Measurements from ENCODE around the gene CLK1. TPM values are rescaled to one million over a fixed set of nuclear protein-coding genes. Genes with fewer than 3 reads are reported as not detected.
A peak's percentile ranks its signal among the peaks of the same experiment; 100 is the strongest.

CLK1 gene
- total and polyA plus RNA-seq, 9 of the 15 experiments (the other 6 are each of a cell fraction or from before 2014, with no cell fraction given), result 29.3 to 99.2 (median 47.0) TPM

- no peak for TF ChIP-seq GTF3C2 (IDR thresholded peaks at IDR 0.05; ENCODE audit: borderline replicate concordance, extremely low read depth, insufficient read length)
- peak; percentile 55; the same call in 1 of the 2 replicates for TF ChIP-seq ARID4B (CRISPR knock-in tag; IDR thresholded peaks at IDR 0.05)
- peak; percentile 100 for TF ChIP-seq GABPA (tag; conservative IDR thresholded peaks at IDR 0.05; ENCODE audit: low read depth)
- TF ChIP-seq MTF1 (CRISPR knock-in tag; IDR thresholded peaks at IDR 0.05; ENCODE audit: borderline replicate concordance), result no peak
- TF ChIP-seq, protein P1, sequence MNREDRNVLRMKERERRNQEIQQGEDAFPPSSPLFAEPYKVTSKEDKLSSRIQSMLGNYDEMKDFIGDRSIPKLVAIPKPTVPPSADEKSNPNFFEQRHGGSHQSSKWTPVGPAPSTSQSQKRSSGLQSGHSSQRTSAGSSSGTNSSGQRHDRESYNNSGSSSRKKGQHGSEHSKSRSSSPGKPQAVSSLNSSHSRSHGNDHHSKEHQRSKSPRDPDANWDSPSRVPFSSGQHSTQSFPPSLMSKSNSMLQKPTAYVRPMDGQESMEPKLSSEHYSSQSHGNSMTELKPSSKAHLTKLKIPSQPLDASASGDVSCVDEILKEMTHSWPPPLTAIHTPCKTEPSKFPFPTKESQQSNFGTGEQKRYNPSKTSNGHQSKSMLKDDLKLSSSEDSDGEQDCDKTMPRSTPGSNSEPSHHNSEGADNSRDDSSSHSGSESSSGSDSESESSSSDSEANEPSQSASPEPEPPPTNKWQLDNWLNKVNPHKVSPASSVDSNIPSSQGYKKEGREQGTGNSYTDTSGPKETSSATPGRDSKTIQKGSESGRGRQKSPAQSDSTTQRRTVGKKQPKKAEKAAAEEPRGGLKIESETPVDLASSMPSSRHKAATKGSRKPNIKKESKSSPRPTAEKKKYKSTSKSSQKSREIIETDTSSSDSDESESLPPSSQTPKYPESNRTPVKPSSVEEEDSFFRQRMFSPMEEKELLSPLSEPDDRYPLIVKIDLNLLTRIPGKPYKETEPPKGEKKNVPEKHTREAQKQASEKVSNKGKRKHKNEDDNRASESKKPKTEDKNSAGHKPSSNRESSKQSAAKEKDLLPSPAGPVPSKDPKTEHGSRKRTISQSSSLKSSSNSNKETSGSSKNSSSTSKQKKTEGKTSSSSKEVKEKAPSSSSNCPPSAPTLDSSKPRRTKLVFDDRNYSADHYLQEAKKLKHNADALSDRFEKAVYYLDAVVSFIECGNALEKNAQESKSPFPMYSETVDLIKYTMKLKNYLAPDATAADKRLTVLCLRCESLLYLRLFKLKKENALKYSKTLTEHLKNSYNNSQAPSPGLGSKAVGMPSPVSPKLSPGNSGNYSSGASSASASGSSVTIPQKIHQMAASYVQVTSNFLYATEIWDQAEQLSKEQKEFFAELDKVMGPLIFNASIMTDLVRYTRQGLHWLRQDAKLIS (CRISPR knock-in tag; IDR thresholded peaks at IDR 0.05), result peak; percentile 72
- no peak for TF ChIP-seq CHD1 (IDR thresholded peaks at IDR 0.05; ENCODE audit: low read length)
- TF ChIP-seq RNF2 (IDR thresholded peaks at IDR 0.05), result no peak; the same call in 1 of the 2 replicates
- no peak for TF ChIP-seq ZNF316 (IDR thresholded peaks at IDR 0.05)
- TF ChIP-seq ATF3 (IDR thresholded peaks at IDR 0.05), result no peak; the same call in 1 of the 2 replicates
- peak; percentile 74; the same call in 1 of the 2 replicates for TF ChIP-seq ATF3 (CRISPR knock-in tag; conservative IDR thresholded peaks at IDR 0.05)
- no peak; the same call in 1 of the 2 replicates for TF ChIP-seq ZBTB7A (IDR thresholded peaks at IDR 0.05; ENCODE audit: borderline replicate concordance, control insufficient read depth, low read depth, low read length)
These were observed 24.5 kb upstream of the CLK1 start, which contains the start of the genes NIF3L1 and PPIL3 (continued) for GRCh38 chr2:200888704-200889625.

Data from K562 (cell line).